Inflammatory macrophage treated with lipopolysaccharide for 1 hour (primary cell): ENCODE data around the gene DNM1.
"Not testable (repeated sequence)": the region's sequence is repeated elsewhere in the genome, so short reads cannot be mapped to it uniquely, and the experiment has no call there.

Experiments
- DNase-seq, 2 donors: peaks; one replicate each; pipeline ENCODE4 v3.0.0-alpha.2; 2020 to 2022

The DNM1 gene

GRCh38 chr9:128178806-128179431 lies 24.3 kb upstream of the DNM1 start:
- no peak for DNase-seq

- DNase-seq, result no peak
Measured at GRCh38 chr9:128180001-128180400, 23.2 kb upstream of the DNM1 start.

GRCh38 chr9:128180447-128180846 lies 22.7 kb upstream of the DNM1 start:
- no peak for DNase-seq

- DNase-seq, result not testable (repeated sequence)
Measured at GRCh38 chr9:128181480-128181879, 21.7 kb upstream of the DNM1 start.

- no peak for DNase-seq
Measured at GRCh38 chr9:128182893-128183588, 20.1 kb upstream of the DNM1 start.

GRCh38 chr9:128185979-128186965 lies 16.9 kb upstream of the DNM1 start:
- DNase-seq, result no peak

GRCh38 chr9:128187361-128187760 lies 15.8 kb upstream of the DNM1 start:
- DNase-seq, result no peak

- DNase-seq, result no peak
Measured at GRCh38 chr9:128188209-128188608, 15.0 kb upstream of the DNM1 start.

GRCh38 chr9:128190013-128190412 lies 13.2 kb upstream of the DNM1 start:
- DNase-seq, result no peak

- DNase-seq, result no peak
Measured at GRCh38 chr9:128190516-128191405, 12.4 kb upstream of the DNM1 start.

GRCh38 chr9:128191406-128192046 lies 11.7 kb upstream of the DNM1 start, which contains the start of gene CIZ1:
CIZ1 (minus strand) TSS chr9:128191572; CDS start chr9:128190857, 715 bp downstream.
- peak; percentile 65 to 86 for DNase-seq

- DNase-seq, result peak; percentile 75 to 79
Measured at GRCh38 chr9:128192601-128193371, 10.4 kb upstream of the DNM1 start.

- DNase-seq, result no peak
Measured at GRCh38 chr9:128193469-128194096, 9.6 kb upstream of the DNM1 start.

- DNase-seq, result no peak
Measured at GRCh38 chr9:128201441-128202369, 1.5 kb upstream of the DNM1 start.

GRCh38 chr9:128202648-128203023 lies 543 bp upstream of the DNM1 start:
- DNase-seq, result no peak

- peak in 1 of 2 donors; percentile 6 for DNase-seq
Measured at GRCh38 chr9:128203707-128204551, 750 bp downstream of the DNM1 start.

GRCh38 chr9:128204858-128205257 lies 1.7 kb downstream of the DNM1 start:
- no peak for DNase-seq

GRCh38 chr9:128205296-128205944 lies 2.2 kb downstream of the DNM1 start:
- DNase-seq, result no peak
